GM23338 (cell line): ENCODE results near the gene CACNB4. TPM values are rescaled to one million over a fixed set of nuclear protein-coding genes. Genes with fewer than 3 reads are reported as not detected.

ENCODE experiments used
- ATAC-seq: fragments of 200-7000 bp; cut with Tn5 transposase; 3 replicates; pipeline ENCODE4 v1.9.1; 2020
- DNase-seq: peaks from one replicate; pipeline ENCODE4 v3.0.0-alpha.2; 2015; ENCODE audit warnings: low spot score
- H2AFZ ChIP-seq: fragments of 200-600 bp; sonication (generic); 2 replicates; pipeline ENCODE4 v1.8.0; 2016; ENCODE audit warnings: antibody characterized with exemption, mild to moderate bottlenecking, moderate library complexity
- H3F3A ChIP-seq: fragments of 200-600 bp; sonication (generic); replicated peaks from 2 replicates; pipeline ENCODE4 v1.8.0; 2017; ENCODE audit warnings: antibody characterized with exemption, mixed run types, low read depth
- H3K27ac ChIP-seq: fragments of 200-600 bp; sonication (generic); 2 replicates; pipeline ENCODE4 v1.6.1; 2016; ENCODE audit warnings: low read depth
- H3K27me3 ChIP-seq: fragments of 200-600 bp; sonication (generic); 2 replicates; pipeline ENCODE4 v1.8.0; 2016; ENCODE audit warnings: mild to moderate bottlenecking, mixed run types, moderate library complexity; ENCODE audit not compliant: insufficient read depth
- H3K36me3 ChIP-seq: fragments of 200-600 bp; sonication (generic); 2 replicates; pipeline ENCODE4 v1.8.0; 2016; ENCODE audit warnings: mild to moderate bottlenecking; ENCODE audit not compliant: insufficient read depth
- H3K4me1 ChIP-seq: fragments of 200-600 bp; sonication (generic); 2 replicates; pipeline ENCODE4 v1.8.0; 2016; ENCODE audit warnings: mild to moderate bottlenecking, moderate library complexity; ENCODE audit not compliant: insufficient read depth
- H3K4me2 ChIP-seq: fragments of 200-600 bp; sonication (generic); 2 replicates; pipeline ENCODE4 v1.7.1; 2017; ENCODE audit warnings: mixed run types
- H3K4me3 ChIP-seq: fragments of 200-600 bp; sonication (generic); 2 replicates; pipeline ENCODE4 v1.6.1; 2016; ENCODE audit warnings: mixed run types
- H3K79me2 ChIP-seq: fragments of 200-600 bp; sonication (generic); replicated peaks from 2 replicates; pipeline ENCODE4 v1.8.0; 2017; ENCODE audit warnings: mild to moderate bottlenecking; ENCODE audit not compliant: insufficient read depth
- H3K9me2 ChIP-seq: fragments of 200-600 bp; sonication (generic); 2 replicates; pipeline ENCODE4 v1.8.0; 2017; ENCODE audit not compliant: insufficient read depth
- H4K20me1 ChIP-seq: fragments of 200-600 bp; sonication (generic); replicated peaks from 2 replicates; pipeline ENCODE4 v1.8.0; 2017; ENCODE audit warnings: mild to moderate bottlenecking; ENCODE audit not compliant: insufficient read depth
- H3K27ac Mint-ChIP-seq: 2 replicates; pipeline ENCODE4 v1.8.0; 2020; ENCODE audit warnings: inconsistent platforms, mild to moderate bottlenecking, moderate library complexity, mixed read lengths
- H3K27me3 Mint-ChIP-seq: 3 replicates; pipeline ENCODE4 v1.8.0; 2022; ENCODE audit warnings: low read depth, mild to moderate bottlenecking, moderate library complexity, mixed read lengths, inconsistent platforms; ENCODE audit not compliant: insufficient read depth, poor library complexity
- H3K36me3 Mint-ChIP-seq: 3 replicates; pipeline ENCODE4 v1.8.0; 2021; ENCODE audit warnings: low read depth, mild to moderate bottlenecking, inconsistent platforms, moderate library complexity, mixed read lengths
- H3K4me1 Mint-ChIP-seq: 3 replicates; pipeline ENCODE4 v1.8.0; 2020; ENCODE audit warnings: mild to moderate bottlenecking, inconsistent platforms, mixed read lengths
- H3K4me3 Mint-ChIP-seq: 3 replicates; pipeline ENCODE4 v1.8.0; 2021; ENCODE audit warnings: moderate library complexity, mild to moderate bottlenecking, inconsistent platforms, mixed read lengths
- H3K9me3 Mint-ChIP-seq: 3 replicates; pipeline ENCODE4 v1.8.0; 2020; ENCODE audit warnings: moderate library complexity, mild to moderate bottlenecking, inconsistent platforms, mixed read lengths
- CREB1 ChIP-seq: fragments of 250-450 bp; sonication (Bioruptor Pico); IDR thresholded peaks from 2 replicates; pipeline ENCODE4 v1.5.0; 2020; ENCODE audit warnings: low read depth, mild to moderate bottlenecking, moderate library complexity
- CTCF ChIP-seq, 2 experiments: fragments of 200-600 bp in 1 of 2; sonication (generic) in 1 of 2; conservative IDR thresholded peaks; 2 replicates each; pipeline versions ENCODE4 v1.5.1 to v1.6.1; 2016 to 2017; ENCODE audit warnings: antibody characterized with exemption in 2 of 2, low read depth in 2 of 2, mild to moderate bottlenecking in 2 of 2, moderate library complexity in 1 of 2
- EZH2 ChIP-seq: fragments of 200-600 bp; sonication (generic); IDR thresholded peaks from one replicate; pipeline ENCODE4 v1.8.0; 2017; ENCODE audit warnings: antibody characterized with exemption, mild to moderate bottlenecking, low read depth; ENCODE audit not compliant: unreplicated experiment
- JUNB ChIP-seq: IDR thresholded peaks from one replicate; pipeline ENCODE4 v1.6.1; 2016; ENCODE audit warnings: antibody characterized with exemption; ENCODE audit not compliant: unreplicated experiment
- NANOG ChIP-seq: IDR thresholded peaks from 2 replicates; pipeline ENCODE4 v1.6.1; 2016; ENCODE audit warnings: antibody characterized with exemption, borderline replicate concordance
- REST ChIP-seq: IDR thresholded peaks from one replicate; pipeline ENCODE4 v1.6.1; 2018; ENCODE audit warnings: antibody characterized with exemption; ENCODE audit not compliant: unreplicated experiment
- ZNF331 ChIP-seq: fragments of 250-450 bp; sonication (Bioruptor Pico); IDR thresholded peaks from 2 replicates; pipeline ENCODE4 v1.5.0; 2020; ENCODE audit warnings: low read depth, mild to moderate bottlenecking, moderate library complexity
- polyA plus RNA-seq: library from polyadenylated mRNA; unstranded; fragments of >200 nt; fragmentation: Nextera tagmentation; extraction: Ambion mirVana; gene quantifications from 2 replicates; pipeline ENCODE4 v1.2.1, GENCODE V29; 2016
- total RNA-seq: library from RNA; depleted of rRNA; stranded (reverse); fragments of >200 nt; shearing (Covaris generic); gene quantifications from 2 replicates; pipeline ENCODE4 v1.2.3, GENCODE V29; 2014

Gene CACNB4
- total and polyA plus RNA-seq, 2 experiments from 2014 or later = 4.0 to 9.8 TPM

DNA sequence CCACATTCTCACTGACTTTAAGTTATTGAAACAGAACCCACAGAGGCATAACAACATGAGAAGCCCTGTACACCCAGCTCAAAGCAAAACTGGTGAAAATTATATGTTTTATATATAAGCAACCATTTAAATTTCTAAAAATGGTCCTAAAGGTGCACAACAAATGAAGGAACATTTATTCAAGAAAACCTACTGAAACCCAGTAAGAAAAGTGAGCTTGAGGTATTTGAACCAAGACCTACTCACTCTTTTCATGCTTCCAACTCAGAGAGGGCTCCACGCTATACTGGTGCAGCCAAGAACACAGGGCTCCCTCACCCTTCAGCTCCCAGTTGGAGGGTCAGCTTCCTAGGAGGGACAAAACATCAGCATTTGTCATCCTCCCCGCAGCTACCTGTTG, 2.1 kb upstream of the CACNB4 start (continued):
- TF ChIP-seq REST (no peak), CREB1 (CRISPR knock-in tag) (no peak), EZH2 (no peak), NANOG (no peak), JUNB (no peak), ZNF331 (CRISPR knock-in tag) (no peak), CTCF (conservative IDR thresholded peaks at IDR 0.05; ENCODE audit: low read depth in 2 of 2) (no peak)

DNA sequence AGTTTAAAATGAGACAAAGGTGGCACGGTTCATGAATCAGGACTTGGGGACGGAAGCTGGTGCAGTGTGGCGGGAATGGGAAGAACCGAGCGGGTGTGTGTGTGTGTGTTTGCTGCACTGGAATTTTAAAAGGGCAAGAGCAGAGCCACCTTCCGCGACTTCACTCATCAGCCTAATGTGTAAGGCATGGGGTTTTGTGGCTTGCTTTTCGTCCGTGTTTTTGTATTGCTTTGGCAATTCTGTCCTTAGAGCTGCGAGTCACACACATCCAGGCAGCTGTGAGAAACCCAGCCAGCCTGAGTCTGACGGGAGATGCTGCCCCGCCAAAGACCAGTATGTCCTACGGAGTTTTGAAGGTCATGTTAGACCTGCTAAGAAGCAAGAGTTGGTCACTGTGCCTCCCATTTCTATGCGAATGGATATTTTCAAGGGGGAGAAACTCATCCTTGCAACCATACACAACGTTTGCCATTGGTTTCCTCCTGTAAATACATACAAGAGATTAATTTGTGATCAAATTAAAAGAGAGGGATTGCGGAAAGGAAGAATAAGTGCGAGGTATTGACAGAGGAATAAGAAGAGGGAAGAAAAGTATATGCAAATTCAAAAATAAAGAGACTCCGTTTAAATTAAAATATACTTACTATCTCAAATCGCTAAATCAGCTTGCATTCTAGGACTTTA, 665 bp upstream of the CACNB4 start:
- no peaks in the 10 kb centered on the region for H3K36me3 Mint-ChIP-seq
- no peak for TF ChIP-seq CTCF (conservative IDR thresholded peaks at IDR 0.05; ENCODE audit: low read depth in 2 of 2)
- TF ChIP-seq EZH2 = peak; percentile 41
- TF ChIP-seq NANOG = no peak
- Histone ChIP-seq H3K4me1 (peaks cover 4% of the 10 kb centered on the region; the same call in 1 of the 2 replicates), H3K79me2 (no peaks in the 10 kb centered on the region; the same call in 1 of the 2 replicates), H2AFZ (peak overlapping the region; percentile 100), H4K20me1 (no peaks in the 10 kb centered on the region), H3K4me2 (peak overlapping the region; percentile 93), H3F3A (no peaks in the 10 kb centered on the region), H3K27me3 (peaks cover 74% of the 10 kb centered on the region), H3K36me3 (no peaks in the 10 kb centered on the region), H3K9me2 (no peaks in the 10 kb centered on the region), H3K27ac (no peak overlapping the region), H3K4me3 (peak overlapping the region; percentile 91)
- peak overlapping the region; percentile 89 for H3K4me3 Mint-ChIP-seq
- ATAC-seq = peak; percentile 24
- H3K27me3 Mint-ChIP-seq = peaks cover 42% of the 10 kb centered on the region
- H3K9me3 Mint-ChIP-seq = peaks cover 2% of the 10 kb centered on the region; the same call in 1 of the 3 replicates
- peak; percentile 34 for DNase-seq
- no peak overlapping the region for H3K27ac Mint-ChIP-seq
- H3K4me1 Mint-ChIP-seq = peaks cover 12% of the 10 kb centered on the region
